NCI-H1436 treated with DMSO at 0.1 percent for 48 hours (cell line): ENCODE measurements around the gene POLH.
"Not testable (repeated sequence)": the region's sequence is repeated elsewhere in the genome, so short reads cannot be mapped to it uniquely, and the experiment has no call there.

Experiments
- DNase-seq: peaks from one replicate; lab custom pipeline; 2025; lab: John Stamatoyannopoulos, UW

POLH gene

GRCh38 chr6:43630980-43631619 is 55.1 kb downstream of the POLH start:
- no peak for DNase-seq

- DNase-seq = not testable (repeated sequence)
Measured at GRCh38 chr6:43633002-43633401, 57.0 kb downstream of the POLH start.

GRCh38 chr6:43634702-43635303 is 58.8 kb downstream of the POLH start:
- no peak for DNase-seq

- peak; percentile 51 for DNase-seq
Measured at GRCh38 chr6:43635387-43636307, 59.7 kb downstream of the POLH start, which contains the start of gene MAD2L1BP. Gene MAD2L1BP (plus strand): TSS chr6:43635840. CDS start chr6:43635876, 36 bp downstream.

- DNase-seq = no peak
Measured at GRCh38 chr6:43636308-43636659, 60.3 kb downstream of the POLH start.

GRCh38 chr6:43639984-43640800 is 64.2 kb downstream of the POLH start:
- DNase-seq = no peak

- no peak for DNase-seq
Measured at GRCh38 chr6:43644940-43645612, 69.1 kb downstream of the POLH start, which contains the start of gene RSPH9. Gene RSPH9 (plus strand): TSS chr6:43645036. CDS start chr6:43645099, 63 bp downstream.

GRCh38 chr6:43645613-43645964 is 69.6 kb downstream of the POLH start:
- DNase-seq = no peak

GRCh38 chr6:43647613-43648012 is 71.6 kb downstream of the POLH start:
- DNase-seq = no peak

- DNase-seq = no peak
Measured at GRCh38 chr6:43648248-43648647, 72.3 kb downstream of the POLH start.

GRCh38 chr6:43652822-43653221 is 76.8 kb downstream of the POLH start:
- DNase-seq = not testable (repeated sequence)

GRCh38 chr6:43657221-43657802 is 81.3 kb downstream of the POLH start:
- DNase-seq = no peak

GRCh38 chr6:43658161-43658560 is 82.2 kb downstream of the POLH start:
- DNase-seq = no peak

GRCh38 chr6:43662948-43663347 is 87.0 kb downstream of the POLH start:
- not testable (repeated sequence) for DNase-seq
